ENCODE results near the gene PRDM5. TPM values are rescaled to one million over a fixed set of nuclear protein-coding genes. Genes with fewer than 3 reads are reported as not detected.

PRDM5 gene
- total RNA-seq, 1 donor from 2014 or later = 14.8 TPM

GRCh38 chr4:120862432-120862831, 60.1 kb downstream of the PRDM5 start:
- ATAC-seq (no peak), DNase-seq (no peak)
- intact Hi-C loops (cut with DNase I) = no loop called here
- H3K27ac ChIP-seq = no peak overlapping the region
- H3K27me3 ChIP-seq (ENCODE audit: low read depth) = no peaks in the 10 kb centered on the region
- TF ChIP-seq, protein P1, sequence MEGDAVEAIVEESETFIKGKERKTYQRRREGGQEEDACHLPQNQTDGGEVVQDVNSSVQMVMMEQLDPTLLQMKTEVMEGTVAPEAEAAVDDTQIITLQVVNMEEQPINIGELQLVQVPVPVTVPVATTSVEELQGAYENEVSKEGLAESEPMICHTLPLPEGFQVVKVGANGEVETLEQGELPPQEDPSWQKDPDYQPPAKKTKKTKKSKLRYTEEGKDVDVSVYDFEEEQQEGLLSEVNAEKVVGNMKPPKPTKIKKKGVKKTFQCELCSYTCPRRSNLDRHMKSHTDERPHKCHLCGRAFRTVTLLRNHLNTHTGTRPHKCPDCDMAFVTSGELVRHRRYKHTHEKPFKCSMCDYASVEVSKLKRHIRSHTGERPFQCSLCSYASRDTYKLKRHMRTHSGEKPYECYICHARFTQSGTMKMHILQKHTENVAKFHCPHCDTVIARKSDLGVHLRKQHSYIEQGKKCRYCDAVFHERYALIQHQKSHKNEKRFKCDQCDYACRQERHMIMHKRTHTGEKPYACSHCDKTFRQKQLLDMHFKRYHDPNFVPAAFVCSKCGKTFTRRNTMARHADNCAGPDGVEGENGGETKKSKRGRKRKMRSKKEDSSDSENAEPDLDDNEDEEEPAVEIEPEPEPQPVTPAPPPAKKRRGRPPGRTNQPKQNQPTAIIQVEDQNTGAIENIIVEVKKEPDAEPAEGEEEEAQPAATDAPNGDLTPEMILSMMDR (IDR thresholded peaks at IDR 0.05) = no peak
- H3K4me3 ChIP-seq = no peak overlapping the region
- no peaks in the 10 kb centered on the region for H3K4me1 ChIP-seq
- no peaks in the 10 kb centered on the region for H3K36me3 ChIP-seq
- H3K9me3 ChIP-seq = no peaks in the 10 kb centered on the region

DNA sequence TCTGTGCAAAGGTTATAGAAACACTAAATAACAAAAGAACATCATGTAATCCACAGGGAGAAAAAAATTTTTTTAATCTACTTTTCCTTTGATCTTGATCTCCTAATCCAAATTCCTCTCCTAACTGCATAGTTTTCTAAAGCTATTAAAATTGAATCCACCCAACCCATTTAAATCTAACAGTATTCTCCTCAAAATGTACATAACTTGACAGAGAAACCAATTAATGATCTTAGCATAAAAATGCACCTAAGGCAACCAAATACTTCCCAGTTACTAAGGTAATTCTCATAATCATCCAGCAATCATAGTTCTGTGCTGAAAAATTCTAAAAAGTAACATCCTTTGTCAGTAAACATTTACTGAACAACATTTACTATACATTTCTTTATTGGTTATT, 60.7 kb downstream of the PRDM5 start:
- Histone ChIP-seq H3K4me3 (no peak overlapping the region), H3K9me3 (no peaks in the 10 kb centered on the region), H3K27ac (no peak overlapping the region), H3K27me3 (ENCODE audit: low read depth) (no peaks in the 10 kb centered on the region), H3K36me3 (no peaks in the 10 kb centered on the region), H3K4me1 (no peaks in the 10 kb centered on the region)
- DNase-seq (no peak), ATAC-seq (no peak)
- TF ChIP-seq, protein P1 (IDR thresholded peaks at IDR 0.05) = no peak
- intact Hi-C loops (cut with DNase I) = no loop called here

DNA sequence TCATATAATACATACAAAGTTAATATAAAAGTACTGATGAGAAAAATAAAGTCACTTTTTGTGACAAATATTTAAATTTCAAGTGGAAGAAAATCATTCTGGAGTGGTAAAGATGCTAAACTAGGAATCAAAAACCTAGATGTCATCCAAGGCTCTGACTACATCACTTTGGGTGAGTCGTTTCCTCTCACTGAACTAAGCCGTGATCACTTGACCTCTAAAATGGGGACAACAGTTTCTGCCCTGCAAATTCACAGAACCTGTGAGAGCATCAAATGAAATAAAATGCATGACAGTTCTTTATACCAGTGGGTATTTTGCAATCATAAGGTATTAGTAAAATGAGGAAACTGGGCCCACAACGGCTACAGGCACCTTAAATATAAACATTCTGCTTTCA, 63.8 kb downstream of the PRDM5 start:
- ATAC-seq = no peak
- Histone ChIP-seq H3K27ac (no peak overlapping the region), H3K36me3 (no peaks in the 10 kb centered on the region), H3K27me3 (ENCODE audit: low read depth) (no peaks in the 10 kb centered on the region), H3K4me3 (no peak overlapping the region), H3K4me1 (no peaks in the 10 kb centered on the region), H3K9me3 (no peaks in the 10 kb centered on the region)
- intact Hi-C loops (cut with DNase I) = no loop called here
- DNase-seq = no peak
- TF ChIP-seq, protein P1 (IDR thresholded peaks at IDR 0.05) = no peak

- TF ChIP-seq, protein P1 (IDR thresholded peaks at IDR 0.05) = no peak
- no peak for ATAC-seq
These were observed 65.2 kb downstream of the PRDM5 start for GRCh38 chr4:120857312-120857711.

GRCh38 chr4:120856294-120856693, 66.2 kb downstream of the PRDM5 start:
- Histone ChIP-seq H3K27me3 (ENCODE audit: low read depth) (no peaks in the 10 kb centered on the region), H3K36me3 (no peaks in the 10 kb centered on the region), H3K4me3 (no peak overlapping the region), H3K27ac (no peak overlapping the region), H3K9me3 (no peaks in the 10 kb centered on the region), H3K4me1 (no peaks in the 10 kb centered on the region)
- ATAC-seq = peak; percentile 61 to 73
- TF ChIP-seq, protein P1 (IDR thresholded peaks at IDR 0.05) = no peak
- intact Hi-C loops (cut with DNase I) = no loop called here
- DNase-seq = no peak

More at GRCh38 chr4:120857312-120857711, 65.2 kb downstream of the PRDM5 start:
- Histone ChIP-seq H3K27me3 (ENCODE audit: low read depth) (no peaks in the 10 kb centered on the region), H3K27ac (no peak overlapping the region), H3K4me3 (no peak overlapping the region), H3K9me3 (no peaks in the 10 kb centered on the region), H3K36me3 (no peaks in the 10 kb centered on the region), H3K4me1 (no peaks in the 10 kb centered on the region)
- DNase-seq = no peak
- intact Hi-C loops (cut with DNase I) = no loop called here

Measured in lower lobe of right lung (tissue), 2 donors.